ENCODE data around the gene RNH1. TPM values are rescaled to one million over a fixed set of nuclear protein-coding genes. Genes with fewer than 3 reads are reported as not detected.

RNH1 gene
- total RNA-seq, 1 donor from 2014 or later = 85.9 TPM

- peaks cover 6% of the 10 kb centered on the region for H3K27me3 Mint-ChIP-seq (ENCODE audit: unreplicated experiment)
- H3K4me3 Mint-ChIP-seq (ENCODE audit: unreplicated experiment) = no peak overlapping the region
- H3K36me3 Mint-ChIP-seq (ENCODE audit: unreplicated experiment) = peaks cover 25% of the 10 kb centered on the region
- no peak for DNase-seq
- peak overlapping the region; percentile 43 for H3K27ac Mint-ChIP-seq (ENCODE audit: unreplicated experiment)
- peaks cover 2% of the 10 kb centered on the region for H3K4me1 Mint-ChIP-seq (ENCODE audit: low read depth, unreplicated experiment)
- no peak for TF ChIP-seq CTCF (IDR thresholded peaks at IDR 0.05; ENCODE audit: partially characterized antibody, unreplicated experiment)
- peaks cover 14% of the 10 kb centered on the region for H3K9me3 Mint-ChIP-seq (ENCODE audit: unreplicated experiment)
These were observed 22.4 kb downstream of the RNH1 start for GRCh38 chr11:484616-485015.

- H3K36me3 Mint-ChIP-seq (ENCODE audit: unreplicated experiment) = peaks cover 25% of the 10 kb centered on the region
- no peak for TF ChIP-seq CTCF (IDR thresholded peaks at IDR 0.05; ENCODE audit: partially characterized antibody, unreplicated experiment)
These were observed 27.7 kb downstream of the RNH1 start for GRCh38 chr11:479311-479710.

GRCh38 chr11:477052-477715 lies 29.9 kb downstream of the RNH1 start:
- H3K4me1 Mint-ChIP-seq (ENCODE audit: low read depth, unreplicated experiment) = peaks cover 23% of the 10 kb centered on the region
- peaks cover 16% of the 10 kb centered on the region for H3K27me3 Mint-ChIP-seq (ENCODE audit: unreplicated experiment)
- H3K4me3 Mint-ChIP-seq (ENCODE audit: unreplicated experiment) = no peak overlapping the region
- DNase-seq = no peak
- peak overlapping the region; percentile 64 for H3K27ac Mint-ChIP-seq (ENCODE audit: unreplicated experiment)
- H3K9me3 Mint-ChIP-seq (ENCODE audit: unreplicated experiment) = peaks cover 12% of the 10 kb centered on the region
- no peak for TF ChIP-seq CTCF (IDR thresholded peaks at IDR 0.05; ENCODE audit: partially characterized antibody, unreplicated experiment)
- peaks cover 10% of the 10 kb centered on the region for H3K36me3 Mint-ChIP-seq (ENCODE audit: unreplicated experiment)

More at GRCh38 chr11:479311-479710, 27.7 kb downstream of the RNH1 start:
- H3K9me3 Mint-ChIP-seq (ENCODE audit: unreplicated experiment) = peaks cover 16% of the 10 kb centered on the region
- no peak overlapping the region for H3K4me3 Mint-ChIP-seq (ENCODE audit: unreplicated experiment)
- no peak for DNase-seq
- peaks cover 14% of the 10 kb centered on the region for H3K4me1 Mint-ChIP-seq (ENCODE audit: low read depth, unreplicated experiment)
- H3K27ac Mint-ChIP-seq (ENCODE audit: unreplicated experiment) = no peak overlapping the region
- H3K27me3 Mint-ChIP-seq (ENCODE audit: unreplicated experiment) = peaks cover 9% of the 10 kb centered on the region

GRCh38 chr11:476416-476815 lies 30.6 kb downstream of the RNH1 start:
- Mint-ChIP-seq H3K4me1 (ENCODE audit: low read depth, unreplicated experiment) (peaks cover 25% of the 10 kb centered on the region), H3K27me3 (ENCODE audit: unreplicated experiment) (peaks cover 15% of the 10 kb centered on the region), H3K36me3 (ENCODE audit: unreplicated experiment) (peaks cover 6% of the 10 kb centered on the region), H3K27ac (ENCODE audit: unreplicated experiment) (peak overlapping the region; percentile 77), H3K4me3 (ENCODE audit: unreplicated experiment) (peak overlapping the region; percentile 32), H3K9me3 (ENCODE audit: unreplicated experiment) (peaks cover 10% of the 10 kb centered on the region)
- DNase-seq = no peak
- no peak for TF ChIP-seq CTCF (IDR thresholded peaks at IDR 0.05; ENCODE audit: partially characterized antibody, unreplicated experiment)

- Mint-ChIP-seq H3K9me3 (ENCODE audit: unreplicated experiment) (peaks cover 8% of the 10 kb centered on the region), H3K36me3 (ENCODE audit: unreplicated experiment) (peaks cover 2% of the 10 kb centered on the region), H3K27ac (ENCODE audit: unreplicated experiment) (peak overlapping the region; percentile 77), H3K4me1 (ENCODE audit: low read depth, unreplicated experiment) (peaks cover 23% of the 10 kb centered on the region), H3K4me3 (ENCODE audit: unreplicated experiment) (peak overlapping the region; percentile 25), H3K27me3 (ENCODE audit: unreplicated experiment) (peaks cover 13% of the 10 kb centered on the region)
- DNase-seq = no peak
- no peak for TF ChIP-seq CTCF (IDR thresholded peaks at IDR 0.05; ENCODE audit: partially characterized antibody, unreplicated experiment)
These were observed 31.1 kb downstream of the RNH1 start for GRCh38 chr11:475941-476340.

Data from glutamatergic neuron (in vitro differentiated cells).